HG02981 (cell line): ENCODE measurements around the gene TRIM72.
"Not testable (repeated sequence)": the region's sequence is repeated elsewhere in the genome, so short reads cannot be mapped to it uniquely, and the experiment has no call there.

Source experiments
- ATAC-seq: cut with Tn5 transposase; IDR thresholded peaks from one replicate; pipeline ENCODE4 v1.9.1; 2021; ENCODE audit warnings: mild to moderate bottlenecking, moderate library complexity; ENCODE audit not compliant: unreplicated experiment

TRIM72 gene

DNA sequence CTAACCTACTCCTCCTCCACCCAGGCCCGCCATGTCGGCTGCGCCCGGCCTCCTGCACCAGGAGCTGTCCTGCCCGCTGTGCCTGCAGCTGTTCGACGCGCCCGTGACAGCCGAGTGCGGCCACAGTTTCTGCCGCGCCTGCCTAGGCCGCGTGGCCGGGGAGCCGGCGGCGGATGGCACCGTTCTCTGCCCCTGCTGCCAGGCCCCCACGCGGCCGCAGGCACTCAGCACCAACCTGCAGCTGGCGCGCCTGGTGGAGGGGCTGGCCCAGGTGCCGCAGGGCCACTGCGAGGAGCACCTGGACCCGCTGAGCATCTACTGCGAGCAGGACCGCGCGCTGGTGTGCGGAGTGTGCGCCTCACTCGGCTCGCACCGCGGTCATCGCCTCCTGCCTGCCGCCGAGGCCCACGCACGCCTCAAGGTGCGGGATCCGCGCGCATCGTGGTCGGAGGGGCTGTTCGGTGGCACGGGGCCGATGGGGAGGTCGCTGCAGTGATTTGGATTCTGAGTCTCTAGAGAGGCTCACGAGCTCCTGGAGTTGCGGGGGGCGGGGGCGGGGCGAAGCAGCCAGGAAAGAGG, 878 bp downstream of the TRIM72 start:
- ATAC-seq = no peak

DNA sequence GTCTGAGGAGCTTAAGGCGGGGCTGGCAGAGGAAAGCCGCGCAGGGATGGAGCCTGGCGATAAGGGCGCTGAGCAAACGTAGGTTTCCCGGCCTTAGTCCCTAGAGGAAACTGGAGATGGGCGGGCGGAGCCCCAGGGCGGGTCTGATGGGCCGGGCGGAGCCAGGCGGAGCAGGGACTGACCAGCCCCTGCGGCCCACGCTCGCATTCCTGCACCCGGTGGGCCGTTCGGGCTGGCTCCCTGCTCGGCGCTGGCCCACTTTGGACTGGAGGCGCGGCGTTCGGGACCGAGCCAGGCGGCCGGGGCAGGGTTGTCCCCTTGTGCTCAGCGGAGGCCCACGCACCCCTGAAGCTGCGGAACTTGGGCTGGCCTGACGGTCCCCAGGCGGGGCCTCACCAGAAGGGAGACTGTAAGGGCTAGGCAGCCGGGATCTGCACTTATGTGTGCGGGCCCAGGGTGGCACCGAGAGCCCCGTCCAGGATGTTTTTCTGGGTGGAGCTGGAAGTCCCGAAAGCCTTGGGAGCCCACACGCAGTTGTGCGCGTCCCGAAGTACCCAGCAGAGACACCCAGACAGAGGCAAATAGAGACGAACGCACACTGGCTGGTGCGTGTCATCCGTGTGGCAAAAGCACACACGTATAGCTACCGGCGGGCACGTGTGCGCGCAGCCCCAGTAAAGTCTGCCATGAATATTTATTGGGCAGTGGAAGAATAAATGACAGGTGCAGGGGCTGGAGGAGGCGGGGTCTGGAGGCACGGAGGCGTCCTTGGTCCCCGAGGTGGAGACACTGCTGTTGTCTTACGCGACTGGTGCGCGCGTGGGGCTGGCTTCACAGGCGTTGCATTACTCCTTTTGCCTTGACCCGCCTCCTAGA, 1.6 kb downstream of the TRIM72 start:
- no peak for ATAC-seq

DNA sequence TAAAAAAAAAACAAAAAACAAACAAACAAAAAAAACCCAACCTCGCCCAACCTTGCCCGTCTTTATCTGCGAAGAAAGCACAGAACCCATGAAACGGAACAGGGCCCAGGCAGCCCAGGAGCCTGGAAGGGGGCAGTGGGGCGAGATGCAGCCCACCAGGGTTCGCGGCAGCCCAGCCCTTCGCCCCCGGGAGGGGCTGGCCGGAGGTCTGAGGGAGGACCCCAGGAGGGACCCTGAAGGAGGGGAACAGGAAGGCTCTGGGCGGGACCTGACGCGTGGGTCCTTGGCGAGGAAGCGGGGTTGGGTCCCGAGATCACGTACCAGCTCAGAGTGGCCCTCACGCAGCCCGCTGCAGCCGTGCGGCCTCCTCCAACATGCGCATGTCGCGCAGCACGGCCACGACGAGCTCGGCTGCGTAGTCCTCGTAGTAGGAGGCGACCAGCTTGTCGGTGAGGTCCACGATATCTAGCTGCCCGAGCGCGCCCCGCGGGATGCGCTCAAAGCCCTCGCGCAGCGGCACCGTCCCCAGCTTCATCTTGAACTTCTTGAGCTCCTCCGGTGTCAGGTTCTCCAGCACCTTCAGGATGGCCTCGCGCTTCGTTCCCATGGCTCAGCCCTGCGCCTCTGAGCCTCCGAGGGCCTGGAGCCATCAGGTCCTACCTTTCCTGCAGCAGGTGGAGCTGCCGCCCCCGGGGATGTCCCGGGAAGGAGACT, 2.7 kb downstream of the TRIM72 start, which contains the start of gene PYDC1:
TSS of gene PYDC1 (minus strand) at position 714 of the 714 bp plus-strand sequence. CDS start at position 607, 107 bp downstream.
- no peak for ATAC-seq

DNA sequence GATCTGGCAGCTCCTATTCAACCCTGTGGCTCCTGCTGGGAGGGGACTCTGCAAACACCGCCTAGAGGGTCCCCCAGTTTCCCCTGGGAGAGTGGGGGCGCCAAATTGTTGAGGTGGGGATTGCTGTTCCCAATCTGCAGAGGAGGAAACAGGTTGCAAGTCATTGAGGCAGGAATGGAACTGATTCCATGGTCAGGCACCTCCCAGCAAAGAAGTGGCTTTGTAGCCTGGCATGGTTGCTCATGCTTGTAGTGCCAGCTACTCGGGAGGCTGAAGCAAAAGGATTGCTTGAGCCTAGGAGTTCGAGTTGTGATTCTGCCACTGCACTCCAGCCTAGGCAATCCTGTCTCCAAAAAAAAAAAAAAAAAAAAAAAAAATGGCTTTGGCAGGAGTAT, 3.2 kb downstream of the TRIM72 start:
- no peak for ATAC-seq

DNA sequence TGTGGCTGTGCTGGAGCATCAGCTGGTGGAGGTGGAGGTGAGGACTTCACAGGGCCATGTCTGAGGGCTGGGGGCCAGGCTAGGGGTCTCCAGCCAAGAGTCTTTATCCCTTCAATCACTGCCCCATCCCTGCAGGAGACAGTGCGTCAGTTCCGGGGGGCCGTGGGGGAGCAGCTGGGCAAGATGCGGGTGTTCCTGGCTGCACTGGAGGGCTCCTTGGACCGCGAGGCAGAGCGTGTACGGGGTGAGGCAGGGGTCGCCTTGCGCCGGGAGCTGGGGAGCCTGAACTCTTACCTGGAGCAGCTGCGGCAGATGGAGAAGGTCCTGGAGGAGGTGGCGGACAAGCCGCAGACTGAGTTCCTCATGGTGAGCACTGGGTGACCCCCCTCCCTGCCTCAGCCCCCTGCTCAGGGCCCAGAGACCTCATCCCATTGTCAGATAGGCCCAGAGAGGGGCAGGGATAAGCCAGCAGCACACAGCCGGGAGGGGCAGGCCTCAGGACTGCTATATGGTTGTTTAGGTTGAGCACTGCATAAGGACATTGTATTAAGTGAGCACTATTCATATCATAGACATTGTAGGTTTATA, 5.3 kb downstream of the TRIM72 start:
- ATAC-seq = no peak

DNA sequence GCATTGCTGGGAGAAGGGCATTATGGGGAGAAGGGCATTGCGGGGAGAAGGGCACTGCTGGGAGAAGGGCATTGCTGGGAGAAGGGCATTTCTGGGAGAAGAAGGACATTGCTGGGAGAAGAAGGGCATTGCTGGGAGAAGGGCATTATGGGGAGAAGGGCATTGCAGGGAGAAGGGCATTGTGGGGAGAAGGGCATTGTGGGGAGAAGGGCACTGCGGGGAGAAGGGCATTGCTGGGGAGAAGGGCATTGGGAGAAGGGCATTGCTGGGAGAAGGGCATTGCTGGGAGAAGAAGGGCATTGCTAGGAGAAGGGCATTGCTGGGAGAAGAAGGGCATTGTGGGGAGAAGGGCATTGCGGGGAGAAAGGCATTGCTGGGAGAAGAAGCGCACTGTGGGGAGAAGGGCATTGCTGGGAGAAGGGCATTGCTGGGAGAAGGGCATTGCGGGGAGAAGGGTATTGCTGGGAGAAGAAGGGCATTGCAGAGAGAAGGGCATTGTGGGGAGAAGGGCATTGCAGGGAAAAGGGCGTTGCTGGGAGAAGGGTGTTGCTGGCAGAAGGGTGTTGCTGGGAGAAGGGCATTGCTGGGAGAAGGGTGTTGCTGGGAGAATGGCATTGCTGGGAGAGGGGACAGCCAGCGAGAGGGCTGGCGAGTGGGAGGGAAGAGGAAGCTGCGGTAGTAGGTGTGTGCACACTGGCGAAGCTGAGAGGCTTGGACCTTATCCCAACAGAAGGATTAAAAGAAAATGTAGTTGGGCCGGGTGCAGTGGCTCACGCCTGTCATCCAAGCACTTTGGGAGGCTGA, 7.6 kb downstream of the TRIM72 start:
- no peak for ATAC-seq

DNA sequence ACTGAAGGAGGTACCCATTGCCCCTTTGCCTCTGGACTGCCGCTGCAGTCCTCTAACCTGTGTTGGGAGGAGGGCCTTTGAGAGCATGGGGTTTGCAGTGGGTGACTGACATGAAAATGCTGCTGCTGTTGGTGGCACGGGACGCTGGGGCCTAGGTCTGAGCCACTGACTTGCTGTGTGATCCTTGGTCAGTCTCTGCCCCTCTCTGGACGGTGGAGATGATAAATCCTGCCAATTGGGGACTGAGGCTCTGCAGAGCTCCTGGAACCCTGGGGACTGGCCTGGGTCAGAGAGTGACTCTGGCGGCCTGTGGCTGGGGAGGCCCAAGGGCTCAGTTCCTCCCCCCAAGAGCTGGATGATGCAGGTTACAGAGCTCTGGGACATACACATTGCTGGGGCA, 9.1 kb downstream of the TRIM72 start:
- ATAC-seq = no peak

DNA sequence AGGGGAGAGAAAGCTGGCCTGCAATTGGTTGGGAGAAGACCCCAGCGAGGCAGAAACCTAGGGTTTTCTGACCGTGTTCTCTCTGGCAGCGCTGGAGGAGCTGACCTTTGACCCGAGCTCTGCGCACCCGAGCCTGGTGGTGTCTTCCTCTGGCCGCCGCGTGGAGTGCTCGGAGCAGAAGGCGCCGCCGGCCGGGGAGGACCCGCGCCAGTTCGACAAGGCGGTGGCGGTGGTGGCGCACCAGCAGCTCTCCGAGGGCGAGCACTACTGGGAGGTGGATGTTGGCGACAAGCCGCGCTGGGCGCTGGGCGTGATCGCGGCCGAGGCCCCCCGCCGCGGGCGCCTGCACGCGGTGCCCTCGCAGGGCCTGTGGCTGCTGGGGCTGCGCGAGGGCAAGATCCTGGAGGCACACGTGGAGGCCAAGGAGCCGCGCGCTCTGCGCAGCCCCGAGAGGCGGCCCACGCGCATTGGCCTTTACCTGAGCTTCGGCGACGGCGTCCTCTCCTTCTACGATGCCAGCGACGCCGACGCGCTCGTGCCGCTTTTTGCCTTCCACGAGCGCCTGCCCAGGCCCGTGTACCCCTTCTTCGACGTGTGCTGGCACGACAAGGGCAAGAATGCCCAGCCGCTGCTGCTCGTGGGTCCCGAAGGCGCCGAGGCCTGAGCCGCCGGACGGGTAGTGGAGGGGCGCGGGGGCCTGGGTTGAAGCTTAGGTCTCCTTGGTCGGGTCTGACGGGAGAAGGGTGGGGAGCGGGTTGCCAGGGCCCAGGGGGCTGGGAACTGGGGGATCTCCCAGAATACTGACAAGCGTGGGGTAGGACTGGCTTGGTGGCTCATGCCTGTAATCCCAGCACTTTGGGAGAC, 10.4 kb downstream of the TRIM72 start:
- ATAC-seq = no peak

DNA sequence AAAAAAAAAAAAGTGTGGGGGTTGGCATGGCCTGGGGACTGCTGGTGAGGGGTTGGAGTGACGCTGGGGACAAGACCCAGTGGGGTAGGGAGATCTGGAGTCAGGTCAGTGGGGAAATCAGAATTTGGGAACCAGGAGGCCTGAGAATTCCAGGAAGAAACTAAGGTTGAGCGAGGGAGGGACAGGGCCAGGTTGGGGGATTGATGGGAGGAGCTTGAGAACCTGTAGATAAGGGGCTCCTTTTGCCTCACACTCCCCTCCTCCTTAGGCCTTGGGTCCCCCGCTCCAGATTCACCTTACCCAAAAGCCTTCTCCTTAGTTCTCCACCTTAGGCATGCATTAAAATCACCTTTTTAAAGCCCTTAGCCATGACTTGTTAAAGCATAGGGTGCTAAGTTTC, 11.3 kb downstream of the TRIM72 start:
- ATAC-seq = no peak

DNA sequence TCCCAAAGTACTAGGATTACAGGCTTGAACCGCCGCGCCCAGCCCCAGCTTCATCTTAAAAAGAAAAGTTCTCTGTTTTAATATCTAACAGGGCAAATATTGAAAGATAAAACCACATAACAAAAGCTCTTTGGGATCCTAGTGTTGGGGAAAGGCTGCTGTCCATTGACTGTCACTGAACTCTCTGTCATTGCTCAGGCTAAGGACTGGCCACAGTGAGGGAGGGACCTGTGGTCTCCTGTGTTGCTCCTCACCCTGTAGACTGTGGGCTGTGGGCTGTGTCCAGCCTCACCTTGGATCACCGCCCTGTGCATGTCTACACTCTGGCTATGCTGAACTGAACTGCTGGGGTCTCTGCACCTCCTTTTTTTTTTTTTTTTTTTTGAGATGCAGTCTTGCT, 14.3 kb downstream of the TRIM72 start:
- ATAC-seq = no peak

DNA sequence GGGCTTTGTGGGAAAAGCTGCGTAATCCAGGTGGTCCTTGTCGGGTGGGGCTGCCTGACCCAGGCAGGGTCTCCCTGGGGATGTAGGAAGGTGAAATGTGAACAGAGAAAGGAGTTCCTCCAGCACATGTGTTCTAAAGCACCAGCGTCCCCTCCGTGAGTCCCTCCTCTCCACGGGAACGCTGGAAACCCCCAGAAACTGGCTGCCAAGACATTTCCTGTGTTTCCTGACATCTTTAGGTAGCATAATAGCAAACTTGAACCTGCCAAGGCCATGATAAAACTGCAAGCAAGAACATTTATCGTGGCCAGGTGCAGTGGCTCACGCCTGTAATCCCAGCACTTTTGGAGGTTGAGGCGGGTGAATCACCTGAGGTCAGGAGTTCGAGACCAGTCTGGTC, 15.6 kb downstream of the TRIM72 start:
- ATAC-seq = no peak

DNA sequence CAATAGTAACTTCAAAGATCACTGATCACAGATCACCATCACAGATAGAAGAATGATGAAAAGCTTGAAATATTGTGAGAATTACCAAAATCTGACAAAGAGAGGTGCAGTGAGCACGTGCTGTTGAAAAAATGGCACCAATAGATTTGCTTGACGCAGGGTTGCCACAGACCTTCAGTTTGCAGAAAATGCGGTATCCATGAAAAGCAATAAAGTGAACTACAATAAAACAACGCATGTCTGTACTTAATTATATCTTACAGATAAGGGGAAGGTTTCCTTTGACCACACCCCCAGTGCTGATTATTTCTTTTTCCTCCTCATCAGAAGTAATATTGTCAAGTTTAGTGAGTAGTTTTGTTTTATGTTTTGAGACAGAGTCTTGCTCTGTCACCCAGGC, 24.1 kb downstream of the TRIM72 start:
- no peak for ATAC-seq

DNA sequence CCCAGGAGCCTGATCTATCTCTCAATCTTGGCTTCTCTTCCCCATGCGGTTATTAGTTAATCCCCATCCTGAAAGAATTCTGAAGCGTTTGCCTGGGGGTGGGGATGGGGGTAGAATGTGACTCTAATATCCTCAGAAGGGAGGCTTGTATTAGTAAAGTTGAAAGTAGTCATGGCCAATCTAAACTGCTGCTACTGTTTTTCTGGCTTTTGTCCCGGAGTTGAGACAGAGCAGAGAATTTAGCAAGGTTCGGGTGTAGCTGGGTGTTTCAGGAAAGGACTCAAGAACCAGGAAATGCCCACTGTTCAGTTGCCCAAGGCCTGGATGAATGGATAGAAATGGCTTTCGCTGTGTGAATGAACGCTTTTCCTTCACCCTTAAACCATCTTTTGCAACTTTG, 28.3 kb downstream of the TRIM72 start:
- no peak for ATAC-seq

DNA sequence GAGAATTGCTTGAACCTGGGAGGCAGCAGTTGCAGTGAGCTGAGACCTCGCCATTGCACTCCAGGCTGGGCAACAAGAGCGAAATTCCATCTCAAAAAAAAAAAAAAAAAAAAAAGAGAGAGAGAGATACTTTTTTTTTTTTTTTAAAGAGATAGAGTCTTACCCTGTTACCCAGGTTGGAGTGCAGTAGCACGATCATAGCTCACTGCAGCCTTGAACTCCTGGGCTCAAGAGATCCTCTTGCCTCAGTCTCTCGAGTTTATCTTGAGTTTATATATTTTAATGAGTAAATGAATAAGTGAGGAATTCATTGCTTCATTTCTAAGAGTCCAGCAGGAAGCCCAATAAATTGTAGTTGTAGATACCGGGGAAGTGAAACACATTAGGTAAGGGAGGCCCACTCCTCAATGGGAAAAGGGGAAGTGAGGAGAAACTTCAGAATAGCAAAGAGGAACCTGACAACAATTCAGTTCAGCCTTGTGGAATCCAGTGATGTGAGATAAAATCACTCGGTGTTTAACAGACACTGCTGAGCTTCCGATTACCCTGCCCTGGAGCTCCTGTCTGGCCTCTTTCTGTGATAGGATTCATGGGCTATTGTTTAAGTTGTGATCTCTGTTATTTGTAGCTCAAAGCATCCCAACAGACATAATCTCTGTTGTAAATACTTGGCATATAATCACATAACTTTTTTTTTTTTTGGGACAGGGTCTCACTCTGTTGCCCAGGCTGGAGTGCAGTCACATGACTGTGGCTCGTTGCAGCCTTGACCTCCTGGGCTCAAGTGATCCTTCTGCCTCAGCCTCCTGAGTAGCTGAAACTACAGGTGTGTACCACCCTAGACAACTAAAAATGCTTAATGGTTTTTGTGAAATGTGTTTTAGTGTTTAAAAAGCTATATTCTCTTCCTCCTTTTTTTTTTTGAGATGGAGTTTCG, 30.1 kb downstream of the TRIM72 start:
- ATAC-seq = no peak

DNA sequence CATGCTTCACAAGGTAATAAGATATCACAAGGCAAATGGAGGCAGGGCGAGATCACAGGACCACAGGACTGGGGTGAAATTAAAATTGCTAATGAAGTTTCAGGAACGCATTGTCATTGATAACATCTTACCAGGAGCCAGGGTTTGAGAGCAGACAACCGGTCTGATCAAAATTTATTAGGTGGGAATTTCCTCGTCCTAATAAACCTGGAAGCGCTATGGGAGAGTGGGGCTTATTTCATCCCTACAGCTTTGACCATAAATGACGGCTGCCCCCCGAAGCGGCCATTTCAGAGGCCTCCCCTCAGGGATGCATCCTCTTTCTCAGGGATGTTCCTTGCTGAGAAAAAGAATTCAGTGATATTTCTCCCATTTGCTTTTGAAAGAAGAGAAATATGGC, 31.7 kb downstream of the TRIM72 start:
- not testable (repeated sequence) for ATAC-seq

DNA sequence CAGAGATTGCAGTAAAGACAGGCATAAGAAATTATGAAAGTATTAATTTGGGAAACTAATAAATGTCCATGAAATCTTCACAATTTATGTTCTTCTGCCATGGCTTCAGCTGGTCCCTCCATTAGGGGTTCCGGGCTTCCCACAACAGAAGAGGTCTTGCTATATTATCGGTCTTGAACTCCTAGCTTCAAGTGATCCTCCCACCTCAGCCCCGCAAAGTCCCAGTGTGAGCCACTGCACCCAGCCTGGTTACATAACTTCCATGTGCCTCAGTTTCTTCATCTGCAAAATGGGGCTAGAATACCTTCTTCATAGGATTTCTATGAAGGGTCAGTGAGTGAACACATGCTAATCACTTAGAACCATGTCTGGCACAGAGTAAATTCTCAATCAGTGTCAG, 32.4 kb downstream of the TRIM72 start:
- no peak for ATAC-seq

DNA sequence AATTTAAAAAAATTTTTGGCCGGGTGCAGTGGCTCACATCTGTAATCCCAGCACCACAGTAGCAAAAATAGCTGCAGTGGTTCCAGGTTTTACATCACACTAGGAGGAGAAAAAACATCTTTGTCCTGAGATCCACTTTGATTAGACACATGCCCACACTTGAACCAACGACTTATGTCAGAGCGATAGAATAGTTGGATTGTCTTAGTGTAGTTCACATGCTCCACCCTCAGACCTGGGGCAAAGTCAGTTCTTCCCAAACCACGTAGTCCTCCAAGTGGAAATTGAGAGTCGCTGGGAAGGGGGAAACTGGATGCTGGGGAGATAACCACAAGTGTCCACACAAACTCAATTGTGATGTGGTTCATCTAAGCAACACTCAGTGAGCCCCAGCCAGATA, 34.4 kb downstream of the TRIM72 start:
- ATAC-seq = no peak

DNA sequence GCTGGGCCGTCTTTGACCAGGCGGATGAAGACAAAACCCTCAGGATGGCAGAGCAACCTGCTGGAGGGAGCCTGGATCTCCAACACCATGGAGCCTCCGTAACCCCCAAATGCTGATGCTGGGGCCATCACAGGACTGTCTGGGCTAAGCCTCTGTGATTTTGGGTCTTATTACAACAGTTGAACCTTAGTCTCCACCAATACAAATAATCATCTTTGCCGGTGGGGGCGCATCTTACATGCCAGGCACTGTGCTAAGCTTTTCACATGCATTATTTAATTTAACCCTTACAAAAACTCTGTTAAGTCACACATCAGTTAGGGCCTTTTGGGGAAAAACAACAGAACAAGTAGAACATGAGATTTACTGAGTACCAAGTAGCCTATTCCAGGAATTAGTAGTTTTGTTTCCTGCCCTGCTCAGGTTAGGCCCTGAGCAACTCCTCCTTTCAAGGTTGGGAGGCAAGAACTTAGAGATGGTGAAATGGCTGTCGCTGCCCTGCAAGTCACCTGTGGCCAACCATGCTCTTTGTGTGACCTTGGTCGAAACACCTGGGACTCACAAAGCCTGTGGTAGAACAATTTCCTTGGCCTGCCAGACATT, 37.0 kb downstream of the TRIM72 start:
- ATAC-seq = no peak
